Stimulated activated CD8-positive, alpha-beta memory T cell treated with anti-CD3 and anti-CD28 coated beads, Interleukin-4, amount 100 ng/mL, for 1 hour (primary cell): ENCODE results near the gene LRRK1.

Source experiments
- DNase-seq, 2 donors: peaks; one replicate each; pipeline ENCODE4 v3.0.0-alpha.2; 2020; ENCODE audit warnings: low read depth in 2 of 2, low spot score in 1 of 2

LRRK1 gene

DNA sequence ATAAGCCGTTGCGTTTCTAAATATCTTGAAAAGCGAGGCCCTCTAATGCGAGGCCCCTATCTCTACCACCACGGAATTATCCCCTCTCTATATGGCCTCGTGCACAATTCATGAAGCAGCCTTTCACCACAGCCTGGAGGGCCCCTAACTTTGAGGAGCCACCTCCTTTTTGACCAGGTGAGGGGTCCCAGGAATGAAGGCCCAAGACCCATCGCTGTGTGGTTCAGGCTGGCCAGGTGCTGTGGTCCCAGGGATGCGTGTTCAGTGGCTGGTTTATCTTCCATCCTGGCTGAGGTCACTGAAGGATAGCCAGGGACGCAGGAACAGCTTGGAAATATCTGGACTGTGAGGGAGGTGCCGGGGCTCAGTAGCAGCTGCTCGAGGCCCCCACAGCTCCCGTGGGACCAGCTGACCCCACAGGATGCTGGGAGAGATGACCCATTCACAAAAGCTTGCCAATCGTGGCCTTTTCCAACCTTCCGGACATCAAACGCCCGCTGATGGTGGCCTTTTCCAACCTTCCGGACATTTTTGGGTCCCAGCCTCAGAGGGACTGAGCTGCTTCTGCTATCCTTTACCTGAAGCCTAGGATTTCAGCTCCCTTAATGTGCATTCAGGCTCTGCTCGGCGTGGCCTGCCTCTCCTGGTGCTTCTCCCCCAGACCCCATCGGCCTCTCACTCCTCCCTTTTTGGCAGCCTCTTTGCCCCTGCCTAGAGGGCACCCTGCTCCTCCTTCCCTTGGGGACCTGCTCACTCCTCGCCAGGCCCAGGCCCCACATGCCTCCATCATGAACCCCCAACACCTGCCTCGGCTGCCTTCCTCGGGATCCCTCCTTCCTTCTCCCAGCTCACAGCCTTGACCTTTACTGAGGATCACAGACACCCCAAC, 191.8 kb downstream of the LRRK1 start:
- no peak for DNase-seq

GRCh38 chr15:101111570-101112262, 192.6 kb downstream of the LRRK1 start:
- no peak for DNase-seq

DNA sequence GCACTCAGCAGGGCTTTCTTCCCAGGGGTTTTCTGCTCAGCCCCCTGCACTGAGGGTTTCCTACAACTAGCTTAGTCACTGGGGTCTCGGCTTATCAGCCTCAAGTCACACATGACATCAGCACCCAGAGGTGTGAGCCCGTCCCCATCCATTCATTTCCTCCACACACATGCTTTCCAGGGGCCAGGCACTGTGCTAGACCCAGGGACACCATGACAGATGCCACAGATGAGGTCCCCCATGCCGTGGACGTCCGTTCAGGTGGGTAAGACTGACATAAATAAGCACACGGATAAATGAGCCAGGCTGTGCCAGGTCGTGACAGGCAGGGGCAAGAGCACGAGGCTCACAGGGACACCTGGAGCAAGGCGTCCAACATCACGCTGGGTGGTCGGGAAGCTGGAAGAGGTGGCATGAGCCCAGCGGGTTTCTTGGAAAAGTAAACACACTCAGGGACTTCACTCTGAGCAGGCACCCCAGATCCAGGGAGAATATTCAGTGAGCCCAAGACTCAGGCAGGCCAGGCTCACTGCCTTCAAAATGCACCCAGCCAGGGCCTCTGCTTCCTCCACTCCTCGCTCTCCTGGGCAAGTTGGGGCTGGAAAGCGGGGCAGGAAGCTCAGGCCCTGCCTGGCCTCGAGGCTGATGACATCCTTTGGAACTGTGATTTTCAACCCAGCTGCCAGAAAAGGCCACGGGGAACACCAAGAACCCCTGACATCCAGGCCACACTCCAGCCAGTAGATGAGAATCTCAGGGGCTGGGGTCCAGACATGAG, 193.4 kb downstream of the LRRK1 start:
- DNase-seq, result no peak

- DNase-seq, result no peak
Observed at GRCh38 chr15:101113114-101114005, 194.2 kb downstream of the LRRK1 start.

DNA sequence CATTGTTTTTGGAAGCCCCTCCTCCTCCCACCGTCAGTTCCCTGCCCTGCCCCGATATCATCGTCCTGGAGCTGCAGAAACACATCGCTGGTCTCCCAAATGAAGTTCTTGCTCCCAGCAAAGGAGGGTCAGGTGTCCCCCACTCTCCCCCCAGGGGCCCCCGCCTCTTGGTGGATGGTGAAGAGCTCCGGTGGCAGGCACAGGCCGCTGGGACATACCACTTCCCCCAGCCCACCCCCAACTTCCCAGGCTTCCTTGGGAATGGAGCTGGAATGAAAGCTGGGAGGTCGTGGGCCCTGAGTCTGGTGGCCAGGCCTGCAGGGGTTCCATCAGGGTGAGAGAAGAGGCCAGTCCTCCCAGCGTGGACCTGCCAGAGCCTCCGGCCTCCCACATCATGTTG, 195.0 kb downstream of the LRRK1 start:
- no peak for DNase-seq

DNA sequence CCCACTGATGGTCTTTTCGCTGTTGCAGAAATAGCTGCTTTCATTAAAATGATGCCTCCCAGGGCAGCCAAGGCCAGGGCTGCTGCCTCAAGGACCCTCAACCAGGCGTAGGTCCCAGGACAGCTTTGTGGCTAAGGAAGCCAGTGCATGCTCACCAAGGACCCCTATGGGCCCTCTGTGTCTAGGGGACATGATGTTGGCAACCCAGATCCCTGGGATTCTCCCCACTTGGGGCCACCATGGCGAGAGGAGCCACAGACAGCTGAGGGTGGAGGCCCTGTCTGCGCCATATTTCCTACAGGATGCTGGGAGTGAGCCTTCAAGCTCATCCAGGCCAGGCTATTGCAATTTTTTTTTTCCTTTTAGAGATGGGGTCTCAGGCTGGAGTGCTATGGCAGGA, 195.5 kb downstream of the LRRK1 start:
- DNase-seq, result no peak

DNA sequence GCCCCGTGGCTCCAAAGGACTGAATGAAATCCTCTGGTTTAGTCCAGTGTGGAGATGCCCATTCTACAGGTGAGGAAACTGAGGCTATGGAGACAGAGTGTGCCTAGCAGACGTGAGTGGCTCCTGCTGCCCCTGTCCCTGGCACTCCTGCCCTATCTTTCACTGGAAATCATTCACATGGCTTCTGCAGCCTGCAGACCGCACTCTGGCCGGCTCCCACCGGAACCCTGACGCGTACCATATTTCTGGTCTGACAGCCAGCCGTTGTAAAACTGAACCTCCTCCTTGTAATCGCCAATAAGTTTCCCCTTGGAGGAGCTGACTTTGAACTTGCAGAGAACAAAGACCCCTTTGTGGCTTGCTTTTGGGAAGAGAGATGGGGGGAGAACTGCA, 196.2 kb downstream of the LRRK1 start:
- DNase-seq, result no peak

DNA sequence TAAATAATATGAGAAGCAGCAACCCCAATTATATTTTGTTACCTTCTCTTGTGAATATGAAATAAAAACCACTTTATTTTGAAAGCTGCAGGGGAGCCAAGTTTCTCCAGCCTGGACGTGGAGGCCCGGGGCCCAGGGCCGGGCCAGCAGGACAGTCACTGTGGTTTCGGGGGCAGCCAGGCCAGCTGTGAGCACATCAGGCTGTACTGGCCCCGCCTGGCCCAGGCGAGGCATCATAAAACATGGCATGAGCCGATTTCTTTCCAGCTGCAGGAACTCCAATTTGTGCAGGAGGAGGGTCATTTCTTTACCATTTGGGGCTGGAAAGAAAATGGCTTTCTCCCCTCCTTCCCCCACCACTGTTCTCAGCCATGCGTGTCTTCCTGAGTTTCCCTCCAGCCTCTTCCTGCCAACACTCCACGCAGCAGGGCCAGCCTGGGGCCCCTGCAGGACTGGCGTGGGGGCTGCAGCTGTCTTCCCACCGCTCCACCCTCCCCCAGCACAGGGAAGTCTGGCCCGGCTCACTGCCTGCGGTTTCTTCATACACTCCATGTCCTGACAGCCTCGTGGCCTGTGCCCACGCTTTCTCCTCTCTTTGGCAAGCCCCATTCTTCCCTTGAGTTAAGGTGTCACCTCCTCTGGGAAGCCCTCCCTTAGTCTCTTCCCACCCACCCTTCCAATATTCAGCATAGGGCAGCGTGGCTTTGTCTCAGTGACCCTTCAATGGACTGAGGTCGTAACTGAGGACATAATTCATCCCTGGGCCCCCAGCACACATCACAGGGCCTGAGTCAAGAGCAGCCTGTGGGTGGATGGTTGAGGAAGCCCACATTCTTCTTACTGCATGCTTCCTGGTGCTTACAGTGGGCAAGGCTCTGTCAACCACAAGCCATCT, 196.9 kb downstream of the LRRK1 start:
- no peak for DNase-seq

DNA sequence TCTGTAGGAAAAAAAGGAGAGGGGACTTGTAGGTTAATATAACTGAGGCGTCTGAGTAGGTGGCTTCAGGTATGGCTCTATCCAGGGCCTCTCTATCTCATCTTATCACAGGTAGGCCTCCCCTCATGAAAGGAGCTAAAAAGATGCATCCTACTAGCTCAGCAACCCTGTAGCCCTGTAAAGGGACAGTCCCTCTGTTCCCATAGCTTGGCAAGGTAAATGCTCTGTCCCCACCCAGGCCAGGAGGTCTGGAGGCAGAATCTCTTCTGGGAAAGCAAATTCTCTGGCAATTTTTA, 197.5 kb downstream of the LRRK1 start:
- DNase-seq, result no peak

- DNase-seq, result no peak
Observed at GRCh38 chr15:101118116-101118515, 199.0 kb downstream of the LRRK1 start.

DNA sequence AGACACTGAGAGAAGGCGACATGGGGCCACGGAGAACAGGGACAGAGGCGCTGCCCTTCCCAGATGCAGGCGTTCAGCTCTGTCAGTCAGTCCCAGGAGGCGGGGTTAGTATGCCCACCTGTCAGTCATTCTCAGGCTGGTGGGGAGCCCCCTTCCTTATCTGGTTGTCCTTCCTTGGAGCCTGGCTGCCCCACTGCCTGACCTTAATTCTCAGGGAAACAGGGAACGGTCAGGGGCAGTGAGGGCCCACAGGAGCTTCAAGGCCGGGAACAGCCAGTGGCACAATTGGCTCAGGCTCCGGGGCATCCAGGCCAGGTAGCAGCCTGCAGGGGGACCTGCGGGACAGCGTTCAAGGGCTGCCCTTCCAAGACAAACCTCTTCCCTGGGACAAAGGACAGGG, 199.5 kb downstream of the LRRK1 start:
- no peak for DNase-seq

GRCh38 chr15:101119181-101119580, 200.0 kb downstream of the LRRK1 start:
- DNase-seq, result no peak
